Measurements from ENCODE around the gene DENND6B. TPM values are rescaled to one million over a fixed set of nuclear protein-coding genes. Genes with fewer than 3 reads are reported as not detected.
A peak's percentile ranks its signal among the peaks of the same experiment; 100 is the strongest.

Gene DENND6B
- total RNA-seq, 1 donor from 2014 or later: 32.1 TPM

- Mint-ChIP-seq H3K27ac (ENCODE audit: unreplicated experiment) (peak overlapping the region; percentile 69), H3K9me3 (ENCODE audit: unreplicated experiment) (peaks cover 3% of the 10 kb centered on the region), H3K27me3 (ENCODE audit: unreplicated experiment) (peaks cover 8% of the 10 kb centered on the region), H3K36me3 (ENCODE audit: unreplicated experiment) (no peaks in the 10 kb centered on the region), H3K4me1 (ENCODE audit: low read depth, unreplicated experiment) (peaks cover 10% of the 10 kb centered on the region), H3K4me3 (ENCODE audit: unreplicated experiment) (peak overlapping the region; percentile 32)
- TF ChIP-seq CTCF (IDR thresholded peaks at IDR 0.05; ENCODE audit: partially characterized antibody, unreplicated experiment): no peak
- peak; percentile 23 for DNase-seq
These were observed 17.7 kb downstream of the DENND6B start for GRCh38 chr22:50308986-50309600.

GRCh38 chr22:50308597-50308935 is 18.2 kb downstream of the DENND6B start:
- Mint-ChIP-seq H3K27ac (ENCODE audit: unreplicated experiment) (peak overlapping the region; percentile 69), H3K36me3 (ENCODE audit: unreplicated experiment) (no peaks in the 10 kb centered on the region), H3K4me1 (ENCODE audit: low read depth, unreplicated experiment) (peaks cover 8% of the 10 kb centered on the region), H3K27me3 (ENCODE audit: unreplicated experiment) (peaks cover 8% of the 10 kb centered on the region), H3K4me3 (ENCODE audit: unreplicated experiment) (peak overlapping the region; percentile 32), H3K9me3 (ENCODE audit: unreplicated experiment) (peaks cover 3% of the 10 kb centered on the region)
- DNase-seq: peak; percentile 33
- TF ChIP-seq CTCF (IDR thresholded peaks at IDR 0.05; ENCODE audit: partially characterized antibody, unreplicated experiment): no peak

GRCh38 chr22:50307890-50308596 is 18.8 kb downstream of the DENND6B start:
- Mint-ChIP-seq H3K27ac (ENCODE audit: unreplicated experiment) (no peak overlapping the region), H3K27me3 (ENCODE audit: unreplicated experiment) (peaks cover 8% of the 10 kb centered on the region), H3K4me3 (ENCODE audit: unreplicated experiment) (no peak overlapping the region), H3K36me3 (ENCODE audit: unreplicated experiment) (no peaks in the 10 kb centered on the region), H3K4me1 (ENCODE audit: low read depth, unreplicated experiment) (peaks cover 8% of the 10 kb centered on the region), H3K9me3 (ENCODE audit: unreplicated experiment) (peaks cover 3% of the 10 kb centered on the region)
- peak; percentile 25 for DNase-seq
- TF ChIP-seq CTCF (IDR thresholded peaks at IDR 0.05; ENCODE audit: partially characterized antibody, unreplicated experiment): no peak

- no peak within 1 kb of the TSS for H3K27ac Mint-ChIP-seq (ENCODE audit: unreplicated experiment)
- H3K27me3 Mint-ChIP-seq (ENCODE audit: unreplicated experiment): peaks cover 11% of the 10 kb centered on the region
- peak within 1 kb of the TSS; percentile 85 for H3K4me3 Mint-ChIP-seq (ENCODE audit: unreplicated experiment)
- peak; percentile 78 for DNase-seq
- H3K36me3 Mint-ChIP-seq (ENCODE audit: unreplicated experiment): no peaks in the 10 kb centered on the region
- no peak for TF ChIP-seq CTCF (IDR thresholded peaks at IDR 0.05; ENCODE audit: partially characterized antibody, unreplicated experiment)
- peaks cover 5% of the 10 kb centered on the region for H3K9me3 Mint-ChIP-seq (ENCODE audit: unreplicated experiment)
- H3K4me1 Mint-ChIP-seq (ENCODE audit: low read depth, unreplicated experiment): peaks cover 8% of the 10 kb centered on the region
These were observed 19.8 kb downstream of the DENND6B start, which contains the start of gene PLXNB2 for GRCh38 chr22:50306753-50307749. TSS of gene PLXNB2 (minus strand) at chr22:50307646. CDS start at chr22:50290584, 17,062 bp downstream.
